Measurements from ENCODE around the gene ADCY2.

DNA sequence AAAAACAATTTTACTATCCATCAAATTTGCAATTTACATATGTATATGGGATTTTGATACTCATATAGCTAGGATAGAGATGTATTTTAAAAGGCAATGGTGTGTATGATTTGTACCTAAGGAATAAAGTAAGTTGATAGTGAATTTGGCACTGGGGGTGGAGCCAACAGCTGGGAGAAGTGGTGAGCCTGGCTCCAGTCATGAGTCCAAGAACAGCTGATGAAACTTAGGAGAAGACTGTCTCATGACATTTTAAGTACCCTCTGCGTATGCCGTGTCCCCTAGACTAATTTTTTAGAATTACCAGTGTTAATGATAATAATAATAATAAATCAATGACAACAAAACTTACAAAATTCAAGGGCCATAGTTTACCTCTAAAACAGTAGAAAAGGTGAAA is 181.4 kb downstream of the ADCY2 start:
- TF ChIP-seq, protein P1, sequence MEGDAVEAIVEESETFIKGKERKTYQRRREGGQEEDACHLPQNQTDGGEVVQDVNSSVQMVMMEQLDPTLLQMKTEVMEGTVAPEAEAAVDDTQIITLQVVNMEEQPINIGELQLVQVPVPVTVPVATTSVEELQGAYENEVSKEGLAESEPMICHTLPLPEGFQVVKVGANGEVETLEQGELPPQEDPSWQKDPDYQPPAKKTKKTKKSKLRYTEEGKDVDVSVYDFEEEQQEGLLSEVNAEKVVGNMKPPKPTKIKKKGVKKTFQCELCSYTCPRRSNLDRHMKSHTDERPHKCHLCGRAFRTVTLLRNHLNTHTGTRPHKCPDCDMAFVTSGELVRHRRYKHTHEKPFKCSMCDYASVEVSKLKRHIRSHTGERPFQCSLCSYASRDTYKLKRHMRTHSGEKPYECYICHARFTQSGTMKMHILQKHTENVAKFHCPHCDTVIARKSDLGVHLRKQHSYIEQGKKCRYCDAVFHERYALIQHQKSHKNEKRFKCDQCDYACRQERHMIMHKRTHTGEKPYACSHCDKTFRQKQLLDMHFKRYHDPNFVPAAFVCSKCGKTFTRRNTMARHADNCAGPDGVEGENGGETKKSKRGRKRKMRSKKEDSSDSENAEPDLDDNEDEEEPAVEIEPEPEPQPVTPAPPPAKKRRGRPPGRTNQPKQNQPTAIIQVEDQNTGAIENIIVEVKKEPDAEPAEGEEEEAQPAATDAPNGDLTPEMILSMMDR (IDR thresholded peaks at IDR 0.05): no peak
- no peak for TF ChIP-seq POLR2A (IDR thresholded peaks at IDR 0.05)

Measured in right lobe of liver (tissue), 4 donors.